T-helper 1 cell treated with Interleukin-12 subunit alpha and Interleukin-12 subunit beta and Interleukin-4 antibody, amounts not matched to agents 30 μg/mL and 1 μg/mL, for 36 hours (primary cell): Measurements from ENCODE around the gene NOTCH1.
"Not testable (repeated sequence)": the region's sequence is repeated elsewhere in the genome, so short reads cannot be mapped to it uniquely, and the experiment has no call there.

Source experiments
- H3K27ac Mint-ChIP-seq: one replicate; pipeline ENCODE4 v1.8.0; 2021; ENCODE audit warnings: mild to moderate bottlenecking, mixed read lengths
- H3K27me3 Mint-ChIP-seq: one replicate; pipeline ENCODE4 v1.8.0; 2021; ENCODE audit warnings: low read depth, mixed read lengths
- H3K36me3 Mint-ChIP-seq: one replicate; pipeline ENCODE4 v1.8.0; 2021; ENCODE audit warnings: low read depth, mixed read lengths
- H3K4me1 Mint-ChIP-seq: one replicate; pipeline ENCODE4 v1.8.0; 2021; ENCODE audit warnings: low read depth, mixed read lengths
- H3K4me3 Mint-ChIP-seq: one replicate; pipeline ENCODE4 v1.8.0; 2021; ENCODE audit warnings: mild to moderate bottlenecking, moderate library complexity, mixed read lengths
- H3K9me3 Mint-ChIP-seq: one replicate; pipeline ENCODE4 v1.8.0; 2021; ENCODE audit warnings: mixed read lengths

NOTCH1 gene

DNA sequence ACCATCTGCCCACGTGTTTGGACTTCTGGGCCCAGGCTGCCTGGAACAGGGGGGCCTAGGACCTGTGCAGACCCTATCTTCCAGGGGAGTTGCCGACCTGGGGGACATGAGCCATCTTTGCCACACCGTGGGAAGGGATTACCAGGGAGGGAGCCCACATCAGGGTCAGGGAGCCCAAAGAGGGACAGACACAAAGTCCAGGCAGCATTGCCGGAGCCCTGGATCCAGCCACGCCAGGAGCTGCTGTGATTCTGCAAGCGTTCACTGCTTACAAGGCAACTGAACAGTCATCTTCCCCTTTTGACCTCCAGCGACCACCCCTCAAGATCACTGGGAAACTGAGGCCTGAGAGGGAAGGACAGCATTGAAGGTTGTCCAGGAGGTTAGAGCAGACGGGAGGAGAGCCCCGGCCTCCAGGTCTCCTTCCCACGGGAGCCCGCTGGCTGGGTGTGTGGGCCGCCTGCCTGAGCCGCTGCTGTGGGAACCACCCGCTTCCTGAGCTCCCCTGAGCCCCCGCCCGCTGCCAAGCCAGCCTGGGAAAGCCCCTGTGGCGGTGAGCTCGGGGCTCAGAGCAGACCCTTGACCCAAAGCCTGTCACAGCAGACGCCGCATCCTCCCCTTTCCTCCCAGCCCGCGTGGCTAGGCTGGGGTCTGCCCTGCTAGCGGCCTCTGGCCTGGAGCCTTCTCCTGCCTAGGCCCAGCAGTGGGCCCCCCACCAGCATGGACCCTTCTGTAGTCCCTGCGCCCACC, 17.1 kb upstream of the NOTCH1 start:
- Mint-ChIP-seq H3K4me3 (no peak overlapping the region), H3K4me1 (peaks cover 3% of the 10 kb centered on the region), H3K9me3 (peaks cover 19% of the 10 kb centered on the region), H3K27me3 (peaks cover 6% of the 10 kb centered on the region), H3K36me3 (no peaks in the 10 kb centered on the region), H3K27ac (no peak overlapping the region)

- Mint-ChIP-seq H3K27me3 (peaks cover 6% of the 10 kb centered on the region), H3K36me3 (no peaks in the 10 kb centered on the region), H3K4me3 (no peak overlapping the region), H3K9me3 (peaks cover 19% of the 10 kb centered on the region), H3K4me1 (peaks cover 3% of the 10 kb centered on the region), H3K27ac (no peak overlapping the region)
Measured at GRCh38 chr9:136561779-136562178, 15.9 kb upstream of the NOTCH1 start.

DNA sequence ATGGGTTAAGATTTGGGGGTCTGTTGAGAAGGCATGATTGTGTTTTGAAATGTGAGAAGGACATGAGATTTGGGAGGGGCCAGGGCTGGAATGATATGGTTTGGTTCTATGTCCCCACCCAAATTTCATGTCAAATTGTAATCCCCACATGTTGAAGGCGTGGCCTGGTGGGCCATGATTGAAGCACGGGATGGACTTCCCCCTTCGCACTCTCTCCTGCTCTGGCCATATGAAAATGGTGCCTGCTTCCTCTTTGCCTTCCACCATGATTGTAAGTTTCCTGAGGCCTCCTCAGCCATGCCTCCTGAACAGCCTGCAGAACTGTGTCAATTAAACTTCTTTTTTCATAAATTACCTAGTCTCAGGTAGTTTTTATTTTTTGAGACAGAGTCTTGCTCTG, 14.7 kb upstream of the NOTCH1 start:
- Mint-ChIP-seq H3K36me3 (no peaks in the 10 kb centered on the region), H3K9me3 (peaks cover 19% of the 10 kb centered on the region), H3K4me3 (no peak overlapping the region), H3K4me1 (peaks cover 3% of the 10 kb centered on the region), H3K27ac (no peak overlapping the region), H3K27me3 (peaks cover 6% of the 10 kb centered on the region)

DNA sequence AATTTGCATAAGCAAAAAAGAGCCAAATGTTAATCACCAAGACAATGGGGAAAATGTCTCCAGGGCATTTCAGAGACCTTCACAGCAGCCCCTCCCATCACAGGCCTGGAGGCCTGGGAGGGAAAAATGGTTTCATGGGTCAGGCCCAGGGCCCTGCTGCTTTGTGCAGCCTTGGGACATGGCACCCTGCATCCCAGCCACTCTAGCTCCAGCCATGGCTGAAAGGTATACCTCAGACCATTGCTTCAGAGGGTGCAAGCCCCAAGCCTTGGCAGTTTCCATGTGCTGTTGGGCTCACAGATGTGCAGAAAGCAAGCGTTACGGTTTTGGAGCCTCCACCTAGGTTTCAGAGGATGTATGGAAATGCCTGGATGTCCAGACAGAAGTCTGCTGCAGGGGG, 13.5 kb upstream of the NOTCH1 start:
- not testable (repeated sequence) for H3K4me3 Mint-ChIP-seq, H3K36me3 Mint-ChIP-seq, H3K4me1 Mint-ChIP-seq, H3K27me3 Mint-ChIP-seq, H3K27ac Mint-ChIP-seq
- peaks cover 19% of the 10 kb centered on the region for H3K9me3 Mint-ChIP-seq

- not testable (repeated sequence) for H3K27ac Mint-ChIP-seq, H3K27me3 Mint-ChIP-seq, H3K4me1 Mint-ChIP-seq, H3K4me3 Mint-ChIP-seq, H3K36me3 Mint-ChIP-seq
- peaks cover 19% of the 10 kb centered on the region for H3K9me3 Mint-ChIP-seq
Measured at GRCh38 chr9:136558846-136559245, 13.0 kb upstream of the NOTCH1 start.

DNA sequence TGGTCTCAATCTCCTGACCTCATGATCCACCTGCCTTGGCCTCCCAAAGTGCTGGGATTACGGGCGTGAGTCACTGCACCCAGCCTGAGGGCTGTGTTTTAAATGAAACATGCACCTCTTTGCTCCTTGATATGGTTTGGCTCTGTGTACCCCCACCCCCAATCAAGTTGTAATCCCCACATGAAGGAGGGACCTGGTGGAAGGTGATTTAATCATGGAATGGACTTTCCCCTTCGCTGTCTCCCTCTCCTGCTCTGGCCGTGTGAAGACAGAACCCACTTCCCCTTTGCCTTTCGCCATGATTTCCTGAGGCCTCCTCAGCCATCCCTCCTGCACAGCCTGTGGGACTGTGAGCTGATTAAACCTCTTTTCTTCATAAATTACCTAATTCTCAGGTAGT, 12.5 kb upstream of the NOTCH1 start:
- H3K36me3 Mint-ChIP-seq: no peaks in the 10 kb centered on the region
- peaks cover 3% of the 10 kb centered on the region for H3K4me1 Mint-ChIP-seq
- H3K27ac Mint-ChIP-seq: no peak overlapping the region
- peaks cover 6% of the 10 kb centered on the region for H3K27me3 Mint-ChIP-seq
- no peak overlapping the region for H3K4me3 Mint-ChIP-seq
- H3K9me3 Mint-ChIP-seq: peaks cover 19% of the 10 kb centered on the region

DNA sequence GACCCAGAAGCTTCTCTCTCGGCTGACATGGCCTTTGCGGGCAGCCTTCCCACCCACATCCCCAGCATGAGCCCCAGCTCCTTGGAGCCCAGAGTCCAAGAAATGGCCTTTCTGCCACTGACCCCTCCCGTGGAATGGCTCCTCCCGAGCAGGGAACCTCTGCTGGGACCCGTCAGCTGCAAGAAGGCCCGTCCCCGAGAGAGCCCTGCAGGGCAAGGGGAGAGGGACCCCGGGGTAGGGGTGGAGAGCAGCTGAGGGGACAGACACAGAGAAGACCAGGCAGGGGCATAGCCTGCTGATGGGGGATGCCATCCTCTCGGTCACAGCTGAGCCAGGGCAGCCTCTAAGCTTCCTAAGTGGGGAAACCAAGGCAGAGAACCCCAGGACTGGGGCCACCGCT, 11.2 kb upstream of the NOTCH1 start:
- Mint-ChIP-seq H3K27ac (no peak overlapping the region), H3K4me1 (peaks cover 7% of the 10 kb centered on the region), H3K9me3 (peaks cover 19% of the 10 kb centered on the region), H3K27me3 (peaks cover 11% of the 10 kb centered on the region), H3K36me3 (peaks cover 2% of the 10 kb centered on the region), H3K4me3 (no peak overlapping the region)

DNA sequence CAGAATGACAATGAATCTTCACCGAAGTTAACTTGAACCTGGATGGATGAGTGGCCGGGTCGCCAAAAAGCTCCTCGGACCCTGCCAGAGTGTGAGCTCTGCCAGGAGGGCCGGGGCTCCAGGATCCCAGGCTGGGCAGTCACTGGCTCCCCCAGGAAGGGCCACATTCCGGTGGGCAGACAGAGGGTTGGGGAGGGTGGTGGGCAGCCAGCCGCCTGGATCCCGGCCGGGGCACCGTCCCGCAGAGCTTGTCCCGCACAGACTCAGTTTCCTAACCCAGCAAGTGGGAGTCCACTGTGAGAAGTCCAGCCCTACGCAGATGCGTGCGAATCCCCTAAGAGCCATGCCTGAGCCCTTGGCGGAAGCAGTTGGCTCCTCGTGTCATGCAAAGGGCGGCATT, 10.3 kb upstream of the NOTCH1 start:
- Mint-ChIP-seq H3K27ac (no peak overlapping the region), H3K4me1 (peaks cover 10% of the 10 kb centered on the region), H3K4me3 (no peak overlapping the region)

GRCh38 chr9:136554870-136555269, 9.0 kb upstream of the NOTCH1 start:
- peaks cover 2% of the 10 kb centered on the region for H3K36me3 Mint-ChIP-seq
- peaks cover 9% of the 10 kb centered on the region for H3K9me3 Mint-ChIP-seq
- H3K4me3 Mint-ChIP-seq: no peak overlapping the region
- no peak overlapping the region for H3K27ac Mint-ChIP-seq
- H3K27me3 Mint-ChIP-seq: peaks cover 17% of the 10 kb centered on the region
- H3K4me1 Mint-ChIP-seq: peaks cover 10% of the 10 kb centered on the region

More for the DNA sequence above, 10.3 kb upstream of the NOTCH1 start:
- H3K27me3 Mint-ChIP-seq: peaks cover 17% of the 10 kb centered on the region
- peaks cover 19% of the 10 kb centered on the region for H3K9me3 Mint-ChIP-seq
- peaks cover 2% of the 10 kb centered on the region for H3K36me3 Mint-ChIP-seq

- peaks cover under 1% of the 10 kb centered on the region for H3K9me3 Mint-ChIP-seq
- H3K36me3 Mint-ChIP-seq: peaks cover 2% of the 10 kb centered on the region
- no peak overlapping the region for H3K4me3 Mint-ChIP-seq
- peaks cover 13% of the 10 kb centered on the region for H3K27me3 Mint-ChIP-seq
- no peak overlapping the region for H3K27ac Mint-ChIP-seq
- peaks cover 10% of the 10 kb centered on the region for H3K4me1 Mint-ChIP-seq
Measured at GRCh38 chr9:136553581-136553980, 7.7 kb upstream of the NOTCH1 start.

GRCh38 chr9:136552117-136552703, 6.4 kb upstream of the NOTCH1 start:
- peaks cover 11% of the 10 kb centered on the region for H3K27me3 Mint-ChIP-seq
- H3K36me3 Mint-ChIP-seq: peaks cover 2% of the 10 kb centered on the region
- no peak overlapping the region for H3K27ac Mint-ChIP-seq
- peaks cover 8% of the 10 kb centered on the region for H3K4me1 Mint-ChIP-seq
- H3K4me3 Mint-ChIP-seq: no peak overlapping the region
- H3K9me3 Mint-ChIP-seq: no peaks in the 10 kb centered on the region

DNA sequence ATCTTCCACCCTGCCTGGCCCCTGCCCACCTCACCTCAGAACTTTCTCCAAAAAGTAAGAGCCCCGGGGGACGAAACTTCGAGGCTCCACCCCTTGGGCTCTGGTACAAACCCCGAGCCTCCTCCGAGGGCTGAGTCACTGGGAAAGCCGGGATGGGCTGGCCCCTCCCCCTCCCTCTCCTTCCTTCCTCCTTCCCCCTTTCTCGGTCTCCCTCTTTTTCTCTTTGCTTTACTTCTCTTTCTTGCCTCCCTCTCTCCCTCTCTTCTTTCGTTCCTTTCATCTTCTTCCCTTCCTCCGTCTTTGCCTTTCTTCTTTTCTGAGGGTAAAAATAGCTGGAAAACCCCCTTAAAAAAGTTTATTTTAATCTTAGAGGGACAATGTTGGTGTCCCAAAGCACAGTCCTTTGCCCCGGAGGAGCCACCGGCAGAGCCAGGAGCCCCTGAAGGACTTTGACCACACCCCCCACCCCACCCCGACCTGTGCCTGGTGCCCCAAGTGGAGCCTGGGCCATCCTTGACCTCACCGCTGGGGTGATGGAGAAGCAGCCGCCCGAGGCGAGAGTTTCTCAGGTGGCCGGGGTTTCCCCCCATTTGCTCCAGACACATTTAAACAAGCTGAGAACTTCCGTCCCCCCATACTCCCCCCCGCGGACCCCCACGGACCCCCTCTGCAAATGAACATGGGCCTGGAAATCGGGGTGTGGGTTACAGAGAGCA, 5.7 kb upstream of the NOTCH1 start:
- H3K27ac Mint-ChIP-seq: no peak overlapping the region
- peaks cover 11% of the 10 kb centered on the region for H3K27me3 Mint-ChIP-seq
- peak overlapping the region; percentile 42 for H3K4me3 Mint-ChIP-seq
- H3K4me1 Mint-ChIP-seq: peaks cover 12% of the 10 kb centered on the region
- peaks cover 2% of the 10 kb centered on the region for H3K36me3 Mint-ChIP-seq
- H3K9me3 Mint-ChIP-seq: no peaks in the 10 kb centered on the region

- H3K9me3 Mint-ChIP-seq: no peaks in the 10 kb centered on the region
- peaks cover 12% of the 10 kb centered on the region for H3K4me1 Mint-ChIP-seq
- H3K27ac Mint-ChIP-seq: no peak overlapping the region
- H3K36me3 Mint-ChIP-seq: peaks cover 2% of the 10 kb centered on the region
- no peak overlapping the region for H3K4me3 Mint-ChIP-seq
- H3K27me3 Mint-ChIP-seq: peaks cover 11% of the 10 kb centered on the region
Measured at GRCh38 chr9:136550439-136551289, 4.8 kb upstream of the NOTCH1 start.
